HepG2 (cell line): ENCODE data around the gene TATDN2. TPM values are rescaled to one million over a fixed set of nuclear protein-coding genes. Genes with fewer than 3 reads are reported as not detected.

ENCODE experiments used
- CCDC6 ChIP-seq: sonication (generic); formaldehyde crosslinking; IDR thresholded peaks from 2 replicates; pipeline ENCODE4 v1.8.1; 2022; ENCODE audit warnings: mild to moderate bottlenecking, missing genetic modification reagents, moderate library complexity
- CERS6 ChIP-seq: sonication (generic); formaldehyde crosslinking; IDR thresholded peaks from 2 replicates; pipeline ENCODE4 v1.5.0; 2020; ENCODE audit warnings: missing genetic modification reagents
- FOXK2 ChIP-seq: fragments of 450-650 bp; IDR thresholded peaks from 2 replicates; pipeline ENCODE4 v1.6.1; 2016
- GATAD2A ChIP-seq: IDR thresholded peaks from 2 replicates; pipeline ENCODE4 v1.6.1; 2016
- HDAC1 ChIP-seq: sonication (generic); formaldehyde crosslinking; IDR thresholded peaks from 2 replicates; pipeline ENCODE4 v1.5.1; 2020; ENCODE audit warnings: mild to moderate bottlenecking, missing genetic modification reagents
- HOXA5 ChIP-seq: sonication (generic); formaldehyde crosslinking; IDR thresholded peaks from 2 replicates; pipeline ENCODE4 v1.4.0; 2020; ENCODE audit warnings: missing genetic modification reagents
- KLF16 ChIP-seq, 2 experiments: sonication (generic) in 1 of 2; formaldehyde crosslinking in 1 of 2; IDR thresholded peaks; 2 replicates each; pipeline versions ENCODE4 v1.6.1 to v1.8.0; 2016 to 2023; ENCODE audit warnings: missing genetic modification reagents in 2 of 2, missing compliant biosample characterization in 1 of 2
- MAX ChIP-seq: IDR thresholded peaks from 2 replicates; pipeline ENCODE4 v1.6.1; 2012; ENCODE audit warnings: inconsistent platforms
- MIER3 ChIP-seq: IDR thresholded peaks from 2 replicates; pipeline ENCODE4 v1.6.1; 2016; ENCODE audit warnings: missing compliant biosample characterization, borderline replicate concordance
- MXI1 ChIP-seq: IDR thresholded peaks from 3 replicates; pipeline ENCODE4 v1.6.1; 2012; ENCODE audit warnings: low read depth, low read length, inconsistent platforms, borderline replicate concordance
- MYC ChIP-seq: sonication (generic); formaldehyde crosslinking; IDR thresholded peaks from 2 replicates; pipeline ENCODE4 v1.9.0; 2021; ENCODE audit warnings: missing genetic modification reagents, borderline replicate concordance
- NFE2L2 ChIP-seq: fragments of 150-350 bp; IDR thresholded peaks from 2 replicates; pipeline ENCODE4 v1.6.1; 2014; ENCODE audit warnings: low read length
- NFYC ChIP-seq: IDR thresholded peaks from 2 replicates; pipeline ENCODE4 v1.6.1; 2016; ENCODE audit warnings: missing genetic modification reagents, missing compliant biosample characterization
- PLRG1 ChIP-seq: fragments of 450-650 bp; conservative IDR thresholded peaks from 2 replicates; pipeline ENCODE4 v1.6.1; 2016
- RXRA ChIP-seq: sonication (generic); formaldehyde crosslinking; IDR thresholded peaks from 2 replicates; pipeline ENCODE4 v1.5.1; 2020; ENCODE audit warnings: missing genetic modification reagents
- SAP130 ChIP-seq: IDR thresholded peaks from 2 replicates; pipeline ENCODE4 v1.6.1; 2016; ENCODE audit warnings: low read depth
- TEAD3 ChIP-seq: optimal IDR thresholded peaks from 2 replicates; pipeline ENCODE3; 2016; ENCODE audit warnings: borderline replicate concordance
- TIGD3 ChIP-seq: sonication (generic); formaldehyde crosslinking; IDR thresholded peaks from 2 replicates; pipeline ENCODE4 v1.5.1; 2020; ENCODE audit warnings: mild to moderate bottlenecking, missing genetic modification reagents, borderline replicate concordance
- U2AF2 ChIP-seq: fragments of 200-400 bp; formaldehyde crosslinking; IDR thresholded peaks from 2 replicates; pipeline ENCODE4 v1.6.1; 2017; ENCODE audit warnings: low read depth, mild to moderate bottlenecking, low read length
- ZMAT3 ChIP-seq: sonication (generic); formaldehyde crosslinking; conservative IDR thresholded peaks from 2 replicates; pipeline ENCODE4 v1.7.0; 2021; ENCODE audit warnings: missing genetic modification reagents
- ZNF205 ChIP-seq: IDR thresholded peaks from 2 replicates; pipeline ENCODE4 v1.6.1; 2018; ENCODE audit warnings: missing biosample characterization, missing genetic modification reagents
- ZNF224 ChIP-seq: sonication (generic); formaldehyde crosslinking; IDR thresholded peaks from 2 replicates; pipeline ENCODE4 v1.5.0; 2020; ENCODE audit warnings: mild to moderate bottlenecking, missing genetic modification reagents
- ZNF652 ChIP-seq: IDR thresholded peaks from 2 replicates; pipeline ENCODE4 v1.6.1; 2016; ENCODE audit warnings: low read depth, borderline replicate concordance
- ZSCAN25 ChIP-seq: sonication (generic); formaldehyde crosslinking; IDR thresholded peaks from 2 replicates; pipeline ENCODE4 v1.8.0; 2022; ENCODE audit warnings: mild to moderate bottlenecking, missing genetic modification reagents
- ZSCAN29 ChIP-seq: sonication (generic); formaldehyde crosslinking; conservative IDR thresholded peaks from 2 replicates; pipeline ENCODE4 v1.4.0; 2020; ENCODE audit warnings: mild to moderate bottlenecking, missing genetic modification reagents
- polyA plus RNA-seq, 8 experiments: library from polyadenylated mRNA; depleted of rRNA in 3 of 8; stranded (reverse) in 7 of 8; unstranded in 1 of 8; fragments of >200 nt; fragmentation: Illumina TruSeq in 4 of 8; extraction: Trizol in 4 of 8; gene quantifications; 2 replicates each; pipeline versions ENCODE4 v1.2.1 to v1.2.3, GENCODE V29; 2011 to 2016; ENCODE audit warnings: low read depth in 4 of 8, missing spikeins in 1 of 8, mixed read lengths in 1 of 8; ENCODE audit not compliant: insufficient read depth in 1 of 8
- total RNA-seq, 5 experiments: library from RNA; depleted of rRNA; stranded (reverse); fragments of >200 nt; fragmentation: Illumina TruSeq; extraction: Trizol; gene quantifications; 2 replicates each; pipeline ENCODE4 v1.2.3, GENCODE V29; 2016; ENCODE audit warnings: low read depth in 1 of 5
- TF ChIP-seq, protein P1 (sequence below): sonication (generic); formaldehyde crosslinking; conservative IDR thresholded peaks from 2 replicates; pipeline ENCODE4 v1.5.0; 2020; ENCODE audit warnings: missing genetic modification reagents
- TF ChIP-seq, protein P2 (sequence below): sonication (generic); formaldehyde crosslinking; IDR thresholded peaks from 2 replicates; pipeline ENCODE4 v1.5.0; 2020; ENCODE audit warnings: missing genetic modification reagents

The TATDN2 gene
- total and polyA plus RNA-seq, 2 of the 13 experiments (the other 11 are each of a cell fraction or from before 2014, with no cell fraction given), result 12.1 to 21.9 TPM

DNA sequence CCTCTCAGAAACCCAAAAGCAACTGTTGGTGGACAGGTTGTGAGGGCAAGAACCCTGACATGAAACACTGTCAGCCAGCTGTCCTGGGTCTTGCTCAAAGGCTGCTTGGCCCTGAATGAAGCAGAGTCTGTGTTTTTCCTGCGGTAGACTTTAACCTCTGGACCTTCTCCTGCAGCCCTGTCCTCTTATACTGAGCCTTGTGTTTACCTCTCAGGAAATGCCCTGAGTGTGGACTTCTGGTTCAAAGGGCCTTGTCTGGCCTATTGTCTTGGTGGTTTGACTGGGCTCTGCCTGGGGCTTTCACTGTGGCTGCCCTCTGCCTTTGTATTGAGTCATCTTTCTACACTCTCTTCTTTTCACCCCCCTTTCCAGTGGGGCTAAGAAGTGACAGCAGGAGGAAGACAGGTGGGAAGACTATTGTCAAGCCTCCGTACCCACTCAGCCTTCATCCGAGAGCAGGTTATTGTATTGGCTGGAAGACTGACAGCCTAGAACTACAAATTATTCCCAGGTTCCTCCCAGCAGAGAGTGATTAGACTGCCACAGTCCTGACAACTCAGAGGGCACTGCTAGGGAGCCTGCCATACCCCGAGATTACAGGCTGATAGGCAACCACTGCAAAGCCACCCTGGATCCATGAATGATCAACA lies 69.2 kb downstream of the TATDN2 start (continued):
- TF ChIP-seq HOXA5 (CRISPR knock-in tag) (0 out of 2 replicates have a peak, but pooled peaks have one; percentile 29), ZNF224 (CRISPR knock-in tag) (no peak), KLF16 (CRISPR knock-in tag; IDR thresholded peaks at IDR 0.05) (peak in 1 of 2 experiments; percentile 68; a peak in 1 of 4 replicates), MIER3 (CRISPR knock-in tag) (peak; percentile 89), PLRG1 (no peak), ZNF652 (CRISPR knock-in tag) (no peak; the same call in 1 of the 2 replicates), FOXK2 (no peak; the same call in 1 of the 2 replicates), GATAD2A (peak; percentile 95), ZMAT3 (CRISPR knock-in tag) (peak; percentile 71; the same call in 1 of the 2 replicates), NFE2L2 (no peak), RXRA (CRISPR knock-in tag) (peak; percentile 83), MAX (peak; percentile 60), U2AF2 (no peak), ZSCAN25 (peak; percentile 68; the same call in 1 of the 2 replicates), MYC (peak; percentile 36; the same call in 1 of the 2 replicates), MXI1 (peak; percentile 42; the same call in 1 of the 3 replicates), ZNF205 (CRISPR knock-in tag) (peak; percentile 69; the same call in 1 of the 2 replicates), NFYC (no peak), SAP130 (peak; percentile 89), CCDC6 (CRISPR knock-in tag) (no peak), CERS6 (CRISPR knock-in tag) (no peak), ZSCAN29 (CRISPR knock-in tag) (peak; percentile 74; the same call in 1 of the 2 replicates), HDAC1 (CRISPR knock-in tag) (peak; percentile 83), TIGD3 (no peak), TEAD3 (CRISPR knock-in tag) (peak; percentile 58)
- TF ChIP-seq, protein P1, sequence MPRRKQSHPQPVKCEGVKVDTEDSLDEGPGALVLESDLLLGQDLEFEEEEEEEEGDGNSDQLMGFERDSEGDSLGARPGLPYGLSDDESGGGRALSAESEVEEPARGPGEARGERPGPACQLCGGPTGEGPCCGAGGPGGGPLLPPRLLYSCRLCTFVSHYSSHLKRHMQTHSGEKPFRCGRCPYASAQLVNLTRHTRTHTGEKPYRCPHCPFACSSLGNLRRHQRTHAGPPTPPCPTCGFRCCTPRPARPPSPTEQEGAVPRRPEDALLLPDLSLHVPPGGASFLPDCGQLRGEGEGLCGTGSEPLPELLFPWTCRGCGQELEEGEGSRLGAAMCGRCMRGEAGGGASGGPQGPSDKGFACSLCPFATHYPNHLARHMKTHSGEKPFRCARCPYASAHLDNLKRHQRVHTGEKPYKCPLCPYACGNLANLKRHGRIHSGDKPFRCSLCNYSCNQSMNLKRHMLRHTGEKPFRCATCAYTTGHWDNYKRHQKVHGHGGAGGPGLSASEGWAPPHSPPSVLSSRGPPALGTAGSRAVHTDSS (CRISPR knock-in tag), result no peak
- TF ChIP-seq, protein P2, sequence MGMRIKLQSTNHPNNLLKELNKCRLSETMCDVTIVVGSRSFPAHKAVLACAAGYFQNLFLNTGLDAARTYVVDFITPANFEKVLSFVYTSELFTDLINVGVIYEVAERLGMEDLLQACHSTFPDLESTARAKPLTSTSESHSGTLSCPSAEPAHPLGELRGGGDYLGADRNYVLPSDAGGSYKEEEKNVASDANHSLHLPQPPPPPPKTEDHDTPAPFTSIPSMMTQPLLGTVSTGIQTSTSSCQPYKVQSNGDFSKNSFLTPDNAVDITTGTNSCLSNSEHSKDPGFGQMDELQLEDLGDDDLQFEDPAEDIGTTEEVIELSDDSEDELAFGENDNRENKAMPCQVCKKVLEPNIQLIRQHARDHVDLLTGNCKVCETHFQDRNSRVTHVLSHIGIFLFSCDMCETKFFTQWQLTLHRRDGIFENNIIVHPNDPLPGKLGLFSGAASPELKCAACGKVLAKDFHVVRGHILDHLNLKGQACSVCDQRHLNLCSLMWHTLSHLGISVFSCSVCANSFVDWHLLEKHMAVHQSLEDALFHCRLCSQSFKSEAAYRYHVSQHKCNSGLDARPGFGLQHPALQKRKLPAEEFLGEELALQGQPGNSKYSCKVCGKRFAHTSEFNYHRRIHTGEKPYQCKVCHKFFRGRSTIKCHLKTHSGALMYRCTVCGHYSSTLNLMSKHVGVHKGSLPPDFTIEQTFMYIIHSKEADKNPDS (CRISPR knock-in tag), result no peak
